Activated naive CD8-positive, alpha-beta T cell treated with anti-CD3 and anti-CD28 coated beads, Interleukin-2, amount 10 ng/mL, durations not matched to agents 7 days and 5 days (primary cell): Measurements from ENCODE around the gene ERBB4. TPM values are rescaled to one million over a fixed set of nuclear protein-coding genes. Genes with fewer than 3 reads are reported as not detected.

Experiments
- ATAC-seq: fragments of 150-1000 bp; cut with Tn5 transposase; one replicate; pipeline ENCODE4 v1.10.0; 2021; ENCODE audit warnings: low read depth, moderate library complexity
- POLR2A ChIA-PET: fragments of 350-600 bp; sonication (Branson Sonifier 250); formaldehyde crosslinking; loops from one replicate; lab custom pipeline; 2021; ENCODE audit warnings: antibody characterized with exemption; lab: Charles Lee
- DNase-seq: peaks from one replicate; pipeline ENCODE4 v3.0.0; 2021
- H3K27ac Mint-ChIP-seq: one replicate; pipeline ENCODE4 v1.8.0; 2022; ENCODE audit warnings: mild to moderate bottlenecking, mixed read lengths
- H3K27me3 Mint-ChIP-seq: one replicate; pipeline ENCODE4 v1.8.0; 2022; ENCODE audit warnings: mild to moderate bottlenecking, moderate library complexity, mixed read lengths
- H3K36me3 Mint-ChIP-seq: one replicate; pipeline ENCODE4 v1.8.0; 2021; ENCODE audit warnings: mild to moderate bottlenecking, mixed read lengths
- H3K4me1 Mint-ChIP-seq: one replicate; pipeline ENCODE4 v1.8.0; 2021; ENCODE audit warnings: mixed read lengths
- H3K4me3 Mint-ChIP-seq: one replicate; pipeline ENCODE4 v1.8.0; 2022; ENCODE audit warnings: mild to moderate bottlenecking, moderate library complexity, mixed read lengths
- H3K9me3 Mint-ChIP-seq: one replicate; pipeline ENCODE4 v1.8.0; 2021; ENCODE audit warnings: mixed read lengths
- total RNA-seq, 2 experiments: library from RNA; stranded (reverse); gene quantifications; one replicate each; pipeline ENCODE4 v1.2.3, GENCODE V29; 2021

The ERBB4 gene
- total RNA-seq, 2 experiments from 2014 or later: not detected

DNA sequence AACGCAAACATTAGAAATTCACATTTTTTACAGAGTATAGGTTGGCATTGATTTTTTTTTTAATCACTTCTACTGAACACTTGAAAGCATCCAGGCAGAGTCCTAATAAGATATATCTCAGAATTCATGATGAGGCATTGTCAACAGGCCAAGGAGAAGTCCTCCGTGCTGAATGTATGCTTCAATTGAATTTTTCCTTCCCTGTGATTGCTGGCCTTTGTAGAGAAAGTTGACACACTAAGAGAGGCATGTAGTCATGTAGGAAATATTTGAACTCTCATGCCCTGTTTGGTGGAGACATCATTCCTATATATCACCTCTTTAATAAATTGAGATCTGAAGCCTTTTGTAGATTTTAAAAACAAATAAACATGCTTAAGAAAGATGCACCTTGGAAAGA, 1137.3 kb downstream of the ERBB4 start:
- Mint-ChIP-seq H3K4me1 (no peaks in the 10 kb centered on the region), H3K4me3 (no peak overlapping the region), H3K9me3 (no peaks in the 10 kb centered on the region), H3K27ac (no peak overlapping the region), H3K27me3 (no peaks in the 10 kb centered on the region), H3K36me3 (no peaks in the 10 kb centered on the region)
- ATAC-seq: no peak
- POLR2A ChIA-PET: no interaction called here
- DNase-seq: no peak

DNA sequence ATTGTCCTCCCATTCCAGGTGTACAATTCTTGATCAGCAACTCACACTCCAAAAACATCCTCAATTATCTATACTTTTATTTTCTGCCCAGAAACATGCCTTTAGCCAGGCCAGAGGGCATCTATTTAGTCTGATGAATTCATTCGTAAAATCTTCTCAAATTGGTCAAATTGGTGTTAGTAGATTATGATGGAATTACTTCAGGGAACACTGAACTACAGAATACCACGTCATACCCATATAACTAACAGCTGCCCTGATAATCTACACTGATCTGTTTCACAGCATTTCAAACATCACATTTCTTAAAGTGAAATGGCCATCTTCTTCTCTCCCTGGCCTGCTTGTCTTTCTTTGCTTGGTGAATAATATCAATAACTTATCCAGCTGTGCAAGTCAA, 1140.8 kb downstream of the ERBB4 start:
- DNase-seq (no peak), ATAC-seq (no peak)
- Mint-ChIP-seq H3K4me3 (no peak overlapping the region), H3K9me3 (no peaks in the 10 kb centered on the region), H3K4me1 (no peaks in the 10 kb centered on the region), H3K27ac (no peak overlapping the region), H3K36me3 (no peaks in the 10 kb centered on the region), H3K27me3 (no peaks in the 10 kb centered on the region)
- POLR2A ChIA-PET: no interaction called here

DNA sequence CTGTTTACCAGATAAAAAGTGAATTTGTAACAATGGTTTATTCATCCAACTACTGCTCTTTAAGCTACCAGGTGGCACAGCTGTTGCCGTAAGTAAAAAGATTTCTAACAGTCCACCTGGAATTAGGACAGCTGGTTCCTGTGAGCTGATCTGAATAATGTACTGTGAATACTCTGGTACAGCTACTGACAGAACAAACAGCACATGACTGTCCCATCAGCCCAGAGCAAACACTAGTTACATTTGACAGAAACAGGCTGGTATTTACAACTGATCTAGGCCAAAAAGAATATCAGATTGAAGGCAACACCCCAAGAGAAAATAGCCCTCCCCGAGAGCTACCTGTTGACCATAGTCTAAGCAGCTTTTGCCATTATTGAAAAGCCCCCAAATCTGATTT, 1141.8 kb downstream of the ERBB4 start:
- Mint-ChIP-seq H3K27me3 (no peaks in the 10 kb centered on the region), H3K4me3 (no peak overlapping the region), H3K27ac (no peak overlapping the region), H3K9me3 (no peaks in the 10 kb centered on the region), H3K36me3 (no peaks in the 10 kb centered on the region), H3K4me1 (no peaks in the 10 kb centered on the region)
- POLR2A ChIA-PET: no interaction called here
- no peak for ATAC-seq
- no peak for DNase-seq

DNA sequence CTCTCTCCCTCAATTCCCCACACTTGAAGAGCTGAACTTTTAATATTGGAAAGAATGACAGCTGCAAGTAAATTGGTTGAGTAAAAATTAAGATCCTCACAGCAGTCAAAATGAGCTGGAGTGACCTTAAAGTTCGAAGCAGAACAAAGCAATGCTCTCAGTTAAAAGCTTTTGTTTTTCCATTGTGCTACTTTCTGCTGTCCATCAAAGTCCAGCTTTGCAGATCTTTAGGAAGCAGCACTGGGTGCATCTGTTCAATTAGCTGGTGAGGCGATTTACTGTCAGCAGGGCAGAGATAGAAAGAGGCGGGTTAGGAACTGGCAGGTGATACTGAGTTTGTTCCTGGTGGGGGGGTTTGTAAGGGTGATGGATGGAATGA, 1147.4 kb downstream of the ERBB4 start:
- Mint-ChIP-seq H3K4me3 (no peak overlapping the region), H3K9me3 (no peaks in the 10 kb centered on the region), H3K36me3 (no peaks in the 10 kb centered on the region), H3K27me3 (no peaks in the 10 kb centered on the region), H3K4me1 (no peaks in the 10 kb centered on the region), H3K27ac (no peak overlapping the region)
- POLR2A ChIA-PET: no interaction called here
- no peak for DNase-seq
- ATAC-seq: no peak

DNA sequence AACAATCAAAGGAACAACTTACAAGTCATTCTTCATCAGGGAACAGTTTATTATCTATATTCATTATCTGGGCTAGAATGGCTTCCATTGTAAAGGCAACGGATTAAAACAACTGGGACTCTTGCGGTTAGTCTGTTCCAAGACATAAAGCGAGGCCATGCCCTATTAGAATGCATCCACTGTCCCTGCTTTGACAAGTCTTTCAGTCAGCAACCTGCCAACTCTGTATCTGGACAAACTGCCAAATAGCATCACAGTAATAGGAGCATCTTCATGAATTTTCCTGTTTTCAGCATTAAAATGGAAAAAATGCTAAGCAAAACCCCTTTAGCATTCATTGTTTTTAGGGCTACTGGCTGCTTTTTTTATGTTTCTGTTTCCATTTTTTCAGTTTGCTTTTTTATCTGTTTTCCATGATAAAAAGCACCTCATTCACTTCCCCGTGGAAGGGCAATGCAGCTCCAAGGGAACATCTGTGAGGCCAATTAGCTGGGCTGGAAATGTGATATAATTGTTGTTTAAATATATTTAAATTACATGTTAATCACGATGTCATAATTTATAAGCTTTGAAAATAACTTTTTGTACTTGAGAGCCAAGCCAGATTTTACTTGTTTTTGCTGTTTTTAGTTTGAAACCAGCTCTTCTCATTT, 1147.9 kb downstream of the ERBB4 start:
- Mint-ChIP-seq H3K27ac (no peak overlapping the region), H3K9me3 (no peaks in the 10 kb centered on the region), H3K36me3 (no peaks in the 10 kb centered on the region), H3K27me3 (no peaks in the 10 kb centered on the region), H3K4me1 (no peaks in the 10 kb centered on the region), H3K4me3 (no peak overlapping the region)
- ATAC-seq (no peak), DNase-seq (no peak)
- POLR2A ChIA-PET: no interaction called here

DNA sequence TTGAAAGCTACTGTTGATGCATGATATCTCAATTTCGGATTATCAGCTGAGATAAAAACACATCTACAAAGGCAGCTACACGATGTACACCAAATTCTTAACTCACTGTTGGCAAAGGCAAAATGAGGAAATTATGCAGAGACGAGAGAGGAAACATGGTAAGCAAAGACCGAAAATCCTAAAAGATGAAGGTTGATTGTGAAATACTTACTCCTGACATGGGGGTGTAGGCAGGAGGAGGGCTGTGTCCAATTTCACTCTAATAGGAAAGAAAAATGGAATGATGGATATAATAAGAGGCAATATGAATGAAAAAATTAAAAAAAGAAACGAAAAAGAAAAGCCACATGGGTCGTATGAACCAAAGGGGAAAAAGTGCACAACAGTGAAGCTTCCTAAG, 1150.9 kb downstream of the ERBB4 start:
- ATAC-seq (no peak), DNase-seq (no peak)
- H3K36me3 Mint-ChIP-seq: no peaks in the 10 kb centered on the region
- H3K27me3 Mint-ChIP-seq: no peaks in the 10 kb centered on the region
- no peaks in the 10 kb centered on the region for H3K9me3 Mint-ChIP-seq
- H3K27ac Mint-ChIP-seq: no peak overlapping the region
- POLR2A ChIA-PET: no interaction called here
- no peaks in the 10 kb centered on the region for H3K4me1 Mint-ChIP-seq
- H3K4me3 Mint-ChIP-seq: no peak overlapping the region

DNA sequence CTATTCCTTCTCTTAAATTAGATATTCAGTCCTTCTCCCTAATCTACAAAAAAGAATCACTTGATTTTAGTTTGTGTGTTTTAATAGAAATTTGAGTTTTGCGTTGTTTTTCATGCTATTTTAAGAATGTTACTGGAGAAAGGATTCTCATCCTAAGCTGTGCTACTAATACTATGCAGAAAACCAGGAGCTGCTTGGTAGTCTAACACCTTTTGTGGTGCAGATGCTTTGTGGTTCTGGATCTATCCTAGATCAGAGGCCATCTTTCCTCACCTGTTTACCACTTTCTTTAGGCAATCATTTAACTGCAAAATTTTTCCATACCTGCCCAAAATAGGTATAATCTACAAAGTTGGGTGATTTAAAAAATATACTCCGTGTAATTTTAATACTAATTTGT, 1158.6 kb downstream of the ERBB4 start:
- no peaks in the 10 kb centered on the region for H3K36me3 Mint-ChIP-seq
- POLR2A ChIA-PET: no interaction called here
- no peaks in the 10 kb centered on the region for H3K4me1 Mint-ChIP-seq
- no peak overlapping the region for H3K4me3 Mint-ChIP-seq
- no peak for DNase-seq
- ATAC-seq: no peak
- no peaks in the 10 kb centered on the region for H3K9me3 Mint-ChIP-seq
- H3K27me3 Mint-ChIP-seq: no peaks in the 10 kb centered on the region
- no peak overlapping the region for H3K27ac Mint-ChIP-seq

DNA sequence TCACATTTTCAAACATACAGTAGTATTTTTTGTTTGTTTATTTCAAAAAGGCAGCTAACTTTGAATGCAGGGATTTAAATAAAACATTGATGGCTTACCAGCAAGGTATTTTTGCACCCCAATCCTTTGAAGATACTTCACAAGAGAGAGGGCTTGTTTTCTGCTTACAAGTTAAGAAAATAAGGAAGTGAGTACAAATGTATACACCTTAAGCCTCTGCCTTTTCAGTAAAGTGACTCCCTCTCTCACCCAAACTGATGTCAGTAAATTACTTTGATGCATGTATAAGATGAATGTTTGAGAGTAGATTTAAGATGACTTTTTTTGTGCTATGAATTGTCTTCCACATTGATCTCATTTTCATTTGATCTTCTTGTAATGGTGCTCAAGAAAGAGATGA, 1162.2 kb downstream of the ERBB4 start:
- ATAC-seq: no peak

DNA sequence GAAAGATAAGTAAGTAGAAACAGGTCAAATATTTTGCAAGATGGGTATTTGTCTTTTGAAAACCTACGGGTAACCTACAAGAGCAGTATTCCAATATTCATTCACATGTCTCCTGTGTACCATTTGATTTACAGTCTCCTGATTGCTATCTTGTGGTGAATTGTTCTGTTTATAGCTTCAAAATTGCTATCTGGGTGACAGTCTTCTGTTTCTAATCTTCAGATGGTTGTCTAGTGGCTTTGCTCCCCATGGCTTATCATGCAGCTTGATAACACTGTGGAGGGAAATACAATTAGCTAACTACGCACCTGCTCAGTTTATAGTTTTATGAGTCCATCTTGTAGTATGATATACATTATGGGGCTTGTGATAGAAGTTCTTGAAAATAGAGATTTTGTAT, 1165.4 kb downstream of the ERBB4 start:
- H3K27ac Mint-ChIP-seq: no peak overlapping the region
- H3K36me3 Mint-ChIP-seq: no peaks in the 10 kb centered on the region
- H3K4me1 Mint-ChIP-seq: no peaks in the 10 kb centered on the region
- no peak overlapping the region for H3K4me3 Mint-ChIP-seq
- no peak for DNase-seq
- no peak for ATAC-seq
- no peaks in the 10 kb centered on the region for H3K27me3 Mint-ChIP-seq
- no peaks in the 10 kb centered on the region for H3K9me3 Mint-ChIP-seq
- POLR2A ChIA-PET: no interaction called here

More for the DNA sequence above, 1162.2 kb downstream of the ERBB4 start:
- H3K9me3 Mint-ChIP-seq: no peaks in the 10 kb centered on the region
- POLR2A ChIA-PET: no interaction called here
- no peaks in the 10 kb centered on the region for H3K4me1 Mint-ChIP-seq
- no peak overlapping the region for H3K27ac Mint-ChIP-seq
- H3K36me3 Mint-ChIP-seq: no peaks in the 10 kb centered on the region
- H3K4me3 Mint-ChIP-seq: no peak overlapping the region
- no peaks in the 10 kb centered on the region for H3K27me3 Mint-ChIP-seq
- DNase-seq: no peak

DNA sequence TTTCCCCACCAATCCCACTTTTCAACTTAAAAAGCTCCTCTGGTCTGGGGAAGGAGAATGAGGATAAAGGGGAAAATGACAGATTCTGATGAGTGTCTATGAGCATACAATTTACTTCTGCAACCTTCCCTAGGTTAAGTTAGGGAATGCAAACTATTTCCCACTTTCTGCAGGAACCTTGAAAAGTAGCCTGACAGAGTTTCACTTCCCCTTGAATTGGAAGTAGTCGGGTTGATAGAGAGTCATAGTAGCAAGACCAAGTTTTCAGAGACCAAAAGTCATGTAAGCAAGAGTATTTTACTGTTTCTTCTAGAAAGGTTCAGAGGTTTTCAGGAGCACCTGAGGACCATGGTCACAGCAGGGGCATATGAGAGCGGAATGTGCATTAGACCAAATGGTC, 1167.1 kb downstream of the ERBB4 start:
- Mint-ChIP-seq H3K9me3 (no peaks in the 10 kb centered on the region), H3K4me1 (no peaks in the 10 kb centered on the region), H3K4me3 (no peak overlapping the region), H3K27ac (no peak overlapping the region), H3K36me3 (no peaks in the 10 kb centered on the region), H3K27me3 (no peaks in the 10 kb centered on the region)
- DNase-seq (no peak), ATAC-seq (no peak)
- POLR2A ChIA-PET: no interaction called here

DNA sequence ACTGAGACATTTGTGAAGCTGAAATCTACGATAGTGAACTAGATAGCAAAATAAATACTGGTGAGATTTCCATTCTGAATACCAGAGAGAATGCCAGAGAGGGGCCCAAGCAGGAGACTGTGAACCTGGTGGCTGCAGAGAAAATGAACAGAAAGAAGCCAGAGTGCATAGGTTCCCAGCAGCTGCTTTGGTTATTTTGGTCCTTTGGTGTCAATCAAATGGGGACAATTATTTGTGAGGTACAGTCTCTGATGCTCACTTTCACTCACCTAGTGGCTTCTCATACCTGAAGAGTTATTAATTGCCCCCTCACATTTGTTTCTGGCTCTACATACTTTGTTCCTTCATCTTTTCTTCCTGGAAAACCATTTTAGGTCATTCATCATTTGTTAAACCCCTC, 1170.1 kb downstream of the ERBB4 start:
- no peaks in the 10 kb centered on the region for H3K27me3 Mint-ChIP-seq
- no peak for DNase-seq
- H3K36me3 Mint-ChIP-seq: no peaks in the 10 kb centered on the region
- POLR2A ChIA-PET: no interaction called here
- ATAC-seq: no peak
- H3K9me3 Mint-ChIP-seq: no peaks in the 10 kb centered on the region
- no peak overlapping the region for H3K27ac Mint-ChIP-seq
- H3K4me1 Mint-ChIP-seq: no peaks in the 10 kb centered on the region
- no peak overlapping the region for H3K4me3 Mint-ChIP-seq

DNA sequence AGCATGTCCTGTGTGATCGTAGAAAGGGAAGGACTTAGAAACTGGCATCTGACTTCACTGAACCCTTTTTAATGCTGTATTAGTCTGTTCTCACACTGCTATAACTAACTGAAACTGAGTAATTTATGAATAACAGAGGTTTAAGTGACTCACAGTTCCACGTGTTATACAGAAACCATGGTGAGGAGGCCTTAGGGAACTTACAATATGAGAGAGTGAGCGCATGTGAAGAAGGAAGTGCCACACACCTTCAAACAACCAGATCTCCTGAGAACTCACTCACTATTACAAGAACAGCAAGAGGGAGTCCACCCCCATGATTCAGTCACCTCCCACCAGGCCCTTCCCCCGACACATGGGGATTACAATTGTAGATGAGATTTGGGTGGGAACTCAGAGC, 1170.9 kb downstream of the ERBB4 start:
- Mint-ChIP-seq H3K36me3 (no peaks in the 10 kb centered on the region), H3K9me3 (no peaks in the 10 kb centered on the region), H3K4me3 (no peak overlapping the region), H3K4me1 (no peaks in the 10 kb centered on the region), H3K27me3 (no peaks in the 10 kb centered on the region), H3K27ac (no peak overlapping the region)
- POLR2A ChIA-PET: no interaction called here
- no peak for ATAC-seq
- no peak for DNase-seq

DNA sequence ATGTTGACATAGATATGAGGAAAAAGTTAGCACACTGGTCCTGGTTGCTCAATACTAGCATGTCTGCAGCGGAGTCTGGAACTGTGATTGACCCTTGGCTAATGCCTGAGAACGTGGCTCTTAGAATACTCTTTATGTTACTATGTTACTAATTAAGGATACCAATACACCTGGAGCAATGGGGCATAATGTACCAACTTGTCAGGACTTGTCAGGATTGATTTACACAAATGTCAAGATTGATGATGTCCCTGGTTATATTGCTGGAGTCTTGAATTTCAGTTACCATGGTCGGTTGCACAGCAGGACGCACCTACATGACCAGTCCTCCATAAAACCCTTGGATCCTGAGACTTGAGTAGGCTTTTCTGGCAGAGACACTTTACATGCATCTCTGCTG, 1171.3 kb downstream of the ERBB4 start:
- ATAC-seq: no peak
- H3K4me3 Mint-ChIP-seq: no peak overlapping the region
- H3K36me3 Mint-ChIP-seq: no peaks in the 10 kb centered on the region
- no peaks in the 10 kb centered on the region for H3K4me1 Mint-ChIP-seq
- no peak overlapping the region for H3K27ac Mint-ChIP-seq
- POLR2A ChIA-PET: no interaction called here
- no peaks in the 10 kb centered on the region for H3K9me3 Mint-ChIP-seq
- H3K27me3 Mint-ChIP-seq: no peaks in the 10 kb centered on the region
- DNase-seq: no peak

DNA sequence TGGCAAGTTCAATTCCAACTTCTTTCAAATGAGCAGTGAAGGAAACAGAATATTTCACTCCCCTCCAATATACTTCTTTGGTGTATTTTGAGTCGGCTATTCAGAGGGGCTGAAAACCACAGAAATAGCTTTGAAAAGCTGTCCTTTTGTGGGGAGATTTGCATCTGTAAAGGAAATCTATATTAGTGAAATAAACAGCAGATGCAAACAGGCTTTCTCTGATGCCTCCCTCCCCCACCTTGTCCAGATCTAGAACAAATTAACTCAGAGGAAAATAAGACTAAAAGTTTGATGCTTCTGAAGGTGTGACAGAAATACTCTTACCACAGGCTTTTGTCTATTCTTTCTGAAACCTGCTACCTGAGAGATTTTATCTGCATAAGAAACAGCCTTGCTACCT, 1173.7 kb downstream of the ERBB4 start:
- H3K36me3 Mint-ChIP-seq: no peaks in the 10 kb centered on the region
- POLR2A ChIA-PET: no interaction called here
- H3K27ac Mint-ChIP-seq: no peak overlapping the region
- ATAC-seq (no peak), DNase-seq (no peak)
- no peaks in the 10 kb centered on the region for H3K4me1 Mint-ChIP-seq
- H3K27me3 Mint-ChIP-seq: no peaks in the 10 kb centered on the region
- peaks cover 1% of the 10 kb centered on the region for H3K9me3 Mint-ChIP-seq
- H3K4me3 Mint-ChIP-seq: no peak overlapping the region

DNA sequence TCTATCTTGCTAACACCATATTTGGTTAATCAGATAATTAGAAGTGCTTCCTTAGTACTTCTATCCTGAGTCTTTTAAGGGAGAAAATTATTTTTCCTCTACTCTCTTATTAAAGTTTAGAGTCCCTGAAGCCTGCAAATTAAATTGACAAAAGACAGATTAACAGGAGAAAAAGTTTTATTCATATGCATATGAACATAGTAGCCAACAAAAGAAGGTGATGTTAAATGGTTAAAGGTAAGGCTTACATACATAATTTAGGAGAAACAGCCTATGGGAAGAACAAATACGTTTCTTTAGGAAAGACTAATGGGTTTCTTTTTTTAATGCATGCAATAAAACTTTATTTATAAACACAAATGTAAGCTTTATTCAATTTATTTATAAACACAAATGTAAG, 1177.2 kb downstream of the ERBB4 start:
- Mint-ChIP-seq H3K9me3 (peaks cover 1% of the 10 kb centered on the region), H3K4me1 (no peaks in the 10 kb centered on the region), H3K27me3 (no peaks in the 10 kb centered on the region), H3K27ac (no peak overlapping the region), H3K4me3 (no peak overlapping the region), H3K36me3 (no peaks in the 10 kb centered on the region)
- POLR2A ChIA-PET: no interaction called here
- DNase-seq: no peak
- no peak for ATAC-seq
